Fibroblast of peridontal ligament (primary cell): ENCODE results near the gene AZU1.

Experiments
- DNase-seq: peaks from one replicate; pipeline ENCODE4 v3.0.0-alpha.2; 2010; ENCODE audit errors: extremely low read depth

The AZU1 gene

DNA sequence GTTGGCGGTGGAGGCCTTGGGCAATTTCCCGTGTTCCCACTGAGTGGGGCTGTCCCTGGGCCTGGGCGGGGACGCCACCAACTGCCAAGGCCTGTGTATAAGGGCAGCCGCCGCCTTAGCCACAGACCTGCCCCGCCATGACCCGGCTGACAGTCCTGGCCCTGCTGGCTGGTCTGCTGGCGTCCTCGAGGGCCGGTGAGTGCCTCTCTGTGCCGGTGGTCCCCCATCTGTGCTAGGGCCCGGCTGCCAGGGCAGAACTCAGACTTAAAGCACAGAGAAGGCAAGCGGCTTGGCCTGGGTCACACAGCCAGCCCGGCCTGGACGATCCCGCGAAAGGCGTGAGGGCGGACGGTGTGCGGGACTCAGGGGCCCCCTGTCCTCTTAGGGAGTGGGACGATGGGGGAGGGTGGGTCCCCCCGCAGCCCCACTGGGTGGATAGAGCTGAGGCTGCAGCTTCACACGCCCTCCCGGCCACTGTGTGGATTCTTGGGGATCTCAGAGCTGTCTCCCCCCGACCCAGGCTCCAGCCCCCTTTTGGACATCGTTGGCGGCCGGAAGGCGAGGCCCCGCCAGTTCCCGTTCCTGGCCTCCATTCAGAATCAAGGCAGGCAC, at the start of gene AZU1:
Gene AZU1 (plus strand): TSS at position 128 of the 612 bp plus-strand sequence. CDS start 10 bp downstream, at position 138.
- no peak for DNase-seq

- peak; percentile 98 for DNase-seq
These were observed 48.6 kb upstream of the AZU1 start for GRCh38 chr19:778910-779653.

DNA sequence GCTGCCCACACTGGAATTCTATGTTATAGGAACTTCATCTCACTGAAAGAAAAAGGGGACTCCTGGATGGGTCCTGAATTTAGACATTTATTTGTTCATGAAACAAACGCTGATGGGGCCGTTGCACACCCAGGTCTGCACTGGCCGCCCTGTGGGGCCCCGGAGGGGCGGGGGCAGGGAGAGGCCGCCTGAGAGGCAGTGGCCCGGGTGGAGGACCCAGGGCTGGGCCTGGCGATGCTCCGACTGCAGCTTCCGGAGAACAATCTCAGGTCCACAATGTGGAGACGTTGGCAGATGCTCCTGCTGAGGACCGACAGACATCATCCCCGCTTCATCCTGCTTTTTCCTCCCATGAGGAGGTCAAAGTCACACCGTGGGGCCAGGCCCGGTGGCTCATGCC, 46.7 kb upstream of the AZU1 start:
- DNase-seq = no peak

DNA sequence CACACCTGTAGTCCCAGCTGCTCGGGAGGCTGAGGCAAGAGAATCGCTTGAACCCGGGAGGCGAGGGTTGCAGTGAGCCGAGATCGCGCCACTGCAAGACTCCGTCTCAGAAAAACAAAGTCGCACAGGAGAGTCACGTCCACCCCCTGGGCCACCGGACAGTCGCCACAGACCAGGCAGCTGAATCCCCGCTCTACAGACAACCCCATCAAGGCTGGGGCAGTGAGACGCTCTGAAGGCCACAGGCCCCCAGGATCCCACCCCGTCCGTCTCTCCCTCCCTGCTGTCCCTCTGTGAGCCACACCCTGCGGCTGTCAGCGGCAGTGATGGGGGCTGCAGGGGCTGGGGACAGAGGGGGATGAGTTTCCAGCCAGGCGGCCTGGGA, 45.8 kb upstream of the AZU1 start:
- no peak for DNase-seq

DNA sequence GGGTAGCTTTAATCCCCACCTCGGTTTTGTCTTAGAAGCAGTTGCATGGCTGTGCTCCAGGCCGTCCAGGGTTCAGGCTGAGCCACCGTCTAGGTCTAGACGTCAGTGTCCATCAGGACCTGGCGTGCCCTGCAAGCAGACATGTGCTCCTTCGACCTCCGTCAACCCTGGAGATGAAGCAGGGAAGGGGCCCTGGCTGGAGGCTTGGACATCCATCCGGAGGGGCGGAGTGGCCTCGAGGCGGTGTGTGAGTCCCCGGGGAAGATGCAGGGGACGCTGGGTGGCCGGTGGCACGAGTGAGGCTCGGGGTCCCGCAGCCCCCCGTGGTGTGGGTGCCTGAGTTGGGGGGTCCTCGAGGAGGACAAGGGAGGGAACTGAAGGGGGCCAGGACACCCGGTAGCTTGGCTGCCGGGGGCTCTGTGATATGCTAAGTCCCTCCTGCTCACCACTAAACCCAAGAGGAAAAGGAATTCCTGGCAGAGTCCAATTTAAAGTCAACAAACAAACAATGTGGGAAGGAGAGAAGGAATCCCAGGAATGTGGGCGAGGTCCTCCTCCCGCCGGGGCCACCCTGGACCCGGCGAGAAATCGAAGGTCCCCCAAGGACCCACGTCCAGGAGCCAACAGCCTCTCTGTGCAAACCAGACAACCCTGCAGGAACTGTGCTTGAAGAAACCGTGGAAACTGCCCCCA, 45.3 kb upstream of the AZU1 start:
- DNase-seq = peak; percentile 61

GRCh38 chr19:782878-783668, 44.6 kb upstream of the AZU1 start:
- no peak for DNase-seq

- no peak for DNase-seq
These were observed 43.1 kb upstream of the AZU1 start for GRCh38 chr19:784541-784940.

- no peak for DNase-seq
These were observed 40.1 kb upstream of the AZU1 start for GRCh38 chr19:787536-787935.

GRCh38 chr19:788686-788982, 39.0 kb upstream of the AZU1 start:
- DNase-seq = no peak

DNA sequence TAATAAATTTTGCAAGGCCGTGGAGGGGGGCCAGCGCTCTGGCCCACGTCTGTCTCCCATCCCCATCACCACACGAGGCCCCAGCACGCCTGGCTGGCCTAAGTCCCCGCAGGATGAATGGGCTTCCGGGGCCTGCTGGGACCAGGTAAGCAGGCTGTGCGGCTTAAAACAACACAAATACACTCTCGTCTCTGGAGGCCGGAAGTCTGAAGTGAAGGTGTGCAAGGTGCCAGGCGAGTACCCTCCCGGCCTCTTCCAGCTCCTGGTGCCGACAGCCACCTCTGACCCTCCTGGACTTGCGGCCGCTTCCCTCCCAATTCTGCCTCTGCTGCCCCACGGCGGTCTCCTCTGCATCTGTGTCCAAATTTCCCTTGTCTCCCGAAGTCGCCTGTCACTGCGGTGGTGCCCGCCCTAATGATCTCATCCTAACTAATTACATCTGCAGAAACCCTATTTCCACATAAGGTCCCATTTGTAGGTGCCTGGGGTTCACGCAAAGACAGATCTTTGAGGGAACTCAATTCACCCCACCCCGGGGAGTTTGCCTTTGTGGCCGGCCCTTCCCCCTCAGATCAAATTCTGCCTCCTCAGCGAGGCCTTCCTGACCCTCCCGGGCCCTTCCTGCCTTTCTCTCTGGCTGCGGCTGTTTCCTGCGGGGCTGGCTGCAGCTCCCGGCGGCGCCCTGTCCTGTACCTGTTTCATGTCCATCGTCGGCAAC, 38.5 kb upstream of the AZU1 start:
- DNase-seq = no peak

GRCh38 chr19:789701-790060, 38.0 kb upstream of the AZU1 start:
- DNase-seq = no peak

- DNase-seq = no peak
These were observed 36.5 kb upstream of the AZU1 start for GRCh38 chr19:791007-791566.

- no peak for DNase-seq
These were observed 35.9 kb upstream of the AZU1 start for GRCh38 chr19:791567-792305.

GRCh38 chr19:792306-792885, 35.2 kb upstream of the AZU1 start:
- DNase-seq = no peak

GRCh38 chr19:793806-794205, 33.8 kb upstream of the AZU1 start:
- DNase-seq = no peak

DNA sequence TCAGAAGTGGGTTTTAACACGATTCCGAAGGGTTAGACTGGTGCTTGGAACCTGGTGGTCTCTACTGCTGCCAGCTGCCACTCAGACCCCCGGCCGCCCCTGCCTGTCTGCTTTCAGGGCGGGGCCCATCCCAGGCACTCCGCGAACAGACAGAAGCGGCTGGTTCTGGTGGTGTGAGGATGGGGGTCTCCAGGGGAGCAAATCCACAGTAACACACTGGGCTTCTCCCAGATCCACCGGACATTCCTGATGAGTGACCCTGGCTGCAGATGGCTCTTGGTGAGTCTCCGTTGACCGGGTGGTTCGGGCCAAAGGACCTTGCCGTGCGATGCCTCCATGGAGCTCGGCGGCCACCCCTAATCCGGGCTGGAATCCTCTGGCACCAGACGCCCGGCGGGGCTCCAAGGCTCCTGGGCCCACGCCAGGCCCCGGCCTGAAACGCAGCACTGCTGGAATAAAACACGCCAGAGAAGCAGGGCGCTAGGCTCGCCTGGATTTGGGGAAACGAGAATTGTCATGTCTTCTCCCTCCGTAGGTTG, 32.5 kb upstream of the AZU1 start:
- no peak for DNase-seq

DNA sequence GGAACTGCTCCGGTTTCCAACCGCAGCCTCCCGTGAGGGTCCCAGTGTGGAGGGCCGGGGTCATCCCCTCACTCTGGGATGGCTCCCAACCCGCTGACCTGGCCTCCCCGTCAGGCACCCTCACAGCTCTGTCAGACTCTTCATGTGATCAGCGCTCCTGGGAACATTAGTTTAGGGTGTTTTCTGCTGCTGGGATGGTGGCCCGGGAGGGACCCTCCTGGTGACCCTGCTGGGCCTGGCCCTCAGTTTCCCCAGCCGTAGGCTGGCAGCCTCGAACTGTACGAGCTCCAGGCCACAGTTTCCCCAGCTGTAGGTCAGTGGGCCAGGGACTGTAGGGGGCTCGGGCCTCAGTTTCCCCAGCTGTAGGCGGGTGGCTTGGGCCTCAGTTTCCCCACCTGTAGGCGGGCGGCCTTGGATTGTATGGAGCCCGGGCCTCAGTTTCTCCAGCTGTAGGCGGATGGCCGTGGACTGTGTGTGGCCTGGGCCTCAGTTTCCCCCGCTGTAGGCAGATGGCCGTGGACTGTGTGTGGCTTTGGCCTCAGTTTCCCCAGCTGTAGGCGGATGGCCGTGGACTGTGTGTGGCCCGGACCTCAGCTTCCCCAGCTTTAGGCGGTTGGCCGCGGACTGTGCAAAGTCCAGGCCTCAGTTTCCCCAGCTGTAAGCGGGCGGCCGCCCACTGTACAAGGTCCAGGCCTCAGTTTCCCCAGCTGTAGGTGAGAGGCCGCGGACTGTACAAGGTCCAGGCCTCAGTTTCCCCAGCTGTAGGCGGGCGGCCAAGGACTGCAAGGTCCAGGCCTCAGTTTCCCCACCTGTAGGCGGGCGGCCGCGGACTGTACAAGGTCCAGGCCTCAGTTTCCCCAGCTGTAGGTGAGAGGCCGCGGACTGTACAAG, 31.7 kb upstream of the AZU1 start:
- no peak for DNase-seq

GRCh38 chr19:796692-797527, 30.7 kb upstream of the AZU1 start, which contains the start of gene PTBP1:
TSS of gene PTBP1 (plus strand) at chr19:797452. CDS start at chr19:797498, 46 bp downstream.
- peak; percentile 100 for DNase-seq
